ENCODE data around the gene EMC8.

The EMC8 gene

GRCh38 chr16:85822145-85822544 is 22.8 kb upstream of the EMC8 start:
- no peak overlapping the region for H3K27ac ChIP-seq

GRCh38 chr16:85821390-85822135 is 22.2 kb upstream of the EMC8 start:
- H3K27me3 ChIP-seq (ENCODE audit: control insufficient read depth, insufficient read depth, low read length): no peaks in the 10 kb centered on the region
- H3K79me2 ChIP-seq: no peaks in the 10 kb centered on the region
- H2AFZ ChIP-seq: peak overlapping the region; percentile 16
- H3K4me3 ChIP-seq (ENCODE audit: low read depth, low read length): no peak overlapping the region
- H3K4me1 ChIP-seq: peaks cover 2% of the 10 kb centered on the region
- TF ChIP-seq, protein P1, sequence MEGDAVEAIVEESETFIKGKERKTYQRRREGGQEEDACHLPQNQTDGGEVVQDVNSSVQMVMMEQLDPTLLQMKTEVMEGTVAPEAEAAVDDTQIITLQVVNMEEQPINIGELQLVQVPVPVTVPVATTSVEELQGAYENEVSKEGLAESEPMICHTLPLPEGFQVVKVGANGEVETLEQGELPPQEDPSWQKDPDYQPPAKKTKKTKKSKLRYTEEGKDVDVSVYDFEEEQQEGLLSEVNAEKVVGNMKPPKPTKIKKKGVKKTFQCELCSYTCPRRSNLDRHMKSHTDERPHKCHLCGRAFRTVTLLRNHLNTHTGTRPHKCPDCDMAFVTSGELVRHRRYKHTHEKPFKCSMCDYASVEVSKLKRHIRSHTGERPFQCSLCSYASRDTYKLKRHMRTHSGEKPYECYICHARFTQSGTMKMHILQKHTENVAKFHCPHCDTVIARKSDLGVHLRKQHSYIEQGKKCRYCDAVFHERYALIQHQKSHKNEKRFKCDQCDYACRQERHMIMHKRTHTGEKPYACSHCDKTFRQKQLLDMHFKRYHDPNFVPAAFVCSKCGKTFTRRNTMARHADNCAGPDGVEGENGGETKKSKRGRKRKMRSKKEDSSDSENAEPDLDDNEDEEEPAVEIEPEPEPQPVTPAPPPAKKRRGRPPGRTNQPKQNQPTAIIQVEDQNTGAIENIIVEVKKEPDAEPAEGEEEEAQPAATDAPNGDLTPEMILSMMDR (IDR thresholded peaks at IDR 0.05): peak; percentile 97
- H3K9ac ChIP-seq: no peak overlapping the region
- no peak overlapping the region for H3K4me2 ChIP-seq (ENCODE audit: low read length)
- no peaks in the 10 kb centered on the region for H3K36me3 ChIP-seq (ENCODE audit: control insufficient read depth, insufficient read depth, low read length)
- H3K9me3 ChIP-seq (ENCODE audit: control insufficient read depth, low read length): no peaks in the 10 kb centered on the region
- H3K27ac ChIP-seq: no peak overlapping the region

More at GRCh38 chr16:85822145-85822544, 22.8 kb upstream of the EMC8 start:
- H3K9me3 ChIP-seq (ENCODE audit: control insufficient read depth, low read length): no peaks in the 10 kb centered on the region
- H3K79me2 ChIP-seq: no peaks in the 10 kb centered on the region
- no peak overlapping the region for H2AFZ ChIP-seq
- no peak overlapping the region for H3K4me3 ChIP-seq (ENCODE audit: low read depth, low read length)
- H3K4me1 ChIP-seq: peaks cover 2% of the 10 kb centered on the region
- H3K4me2 ChIP-seq (ENCODE audit: low read length): no peak overlapping the region
- no peaks in the 10 kb centered on the region for H3K36me3 ChIP-seq (ENCODE audit: control insufficient read depth, insufficient read depth, low read length)
- no peaks in the 10 kb centered on the region for H3K27me3 ChIP-seq (ENCODE audit: control insufficient read depth, insufficient read depth, low read length)
- H3K9ac ChIP-seq: no peak overlapping the region
- TF ChIP-seq, protein P1 (IDR thresholded peaks at IDR 0.05): no peak

DNA sequence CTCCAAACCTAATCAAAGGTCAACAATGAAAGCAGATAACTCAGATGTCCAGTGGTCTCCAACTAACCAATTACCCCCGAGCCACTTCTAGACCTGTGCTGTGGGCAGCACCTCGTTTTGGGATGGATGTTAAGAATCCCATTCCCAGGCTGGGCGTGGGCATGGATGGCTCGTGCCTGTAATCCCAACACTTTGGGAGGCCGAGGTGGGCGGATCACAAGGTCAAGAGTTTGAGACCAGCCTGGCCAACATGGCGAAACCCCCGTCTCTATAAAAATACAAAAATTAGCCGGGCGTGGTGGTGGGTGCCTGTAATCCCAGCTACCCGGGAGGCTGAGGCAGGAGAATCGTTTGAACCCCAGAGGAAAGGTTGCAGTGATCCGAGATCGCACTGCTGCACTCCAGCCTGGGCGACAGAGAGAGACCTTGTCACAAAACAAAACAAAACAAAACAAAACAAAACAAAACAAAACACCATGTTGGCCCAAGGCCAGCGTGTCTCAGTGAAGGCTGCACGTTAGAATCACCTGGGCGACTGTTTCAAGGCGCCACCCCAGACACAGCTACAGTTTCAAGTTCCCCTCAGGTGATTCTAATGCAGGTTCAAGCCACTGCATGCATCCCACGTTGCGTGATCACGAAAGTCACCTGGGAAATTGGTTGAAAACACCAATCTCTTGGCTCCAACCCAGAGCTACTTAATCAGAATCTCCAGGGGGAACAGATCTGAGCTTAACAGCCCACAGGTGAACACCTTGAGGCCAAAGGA is 21.4 kb upstream of the EMC8 start:
- Histone ChIP-seq H3K9ac (no peak overlapping the region), H2AFZ (peak overlapping the region; percentile 16), H3K4me2 (ENCODE audit: low read length) (no peak overlapping the region), H3K27me3 (ENCODE audit: control insufficient read depth, insufficient read depth, low read length) (no peaks in the 10 kb centered on the region), H3K79me2 (no peaks in the 10 kb centered on the region), H3K4me1 (peaks cover 2% of the 10 kb centered on the region), H3K4me3 (ENCODE audit: low read depth, low read length) (no peak overlapping the region), H3K36me3 (ENCODE audit: control insufficient read depth, insufficient read depth, low read length) (no peaks in the 10 kb centered on the region), H3K27ac (no peak overlapping the region), H3K9me3 (ENCODE audit: control insufficient read depth, low read length) (no peaks in the 10 kb centered on the region)
- TF ChIP-seq, protein P1 (IDR thresholded peaks at IDR 0.05): no peak

GRCh38 chr16:85819771-85820170 is 20.4 kb upstream of the EMC8 start:
- Histone ChIP-seq H3K27me3 (ENCODE audit: control insufficient read depth, insufficient read depth, low read length) (no peaks in the 10 kb centered on the region), H3K9ac (no peak overlapping the region), H3K9me3 (ENCODE audit: control insufficient read depth, low read length) (no peaks in the 10 kb centered on the region), H3K4me2 (ENCODE audit: low read length) (no peak overlapping the region), H3K4me1 (peaks cover 2% of the 10 kb centered on the region), H2AFZ (no peak overlapping the region), H3K4me3 (ENCODE audit: low read depth, low read length) (no peak overlapping the region), H3K36me3 (ENCODE audit: control insufficient read depth, insufficient read depth, low read length) (no peaks in the 10 kb centered on the region), H3K27ac (no peak overlapping the region), H3K79me2 (no peaks in the 10 kb centered on the region)
- TF ChIP-seq, protein P1 (IDR thresholded peaks at IDR 0.05): no peak
